NCI-H2227 treated with DMSO at 0.1 percent for 48 hours (cell line): ENCODE results near the gene TCAP.
A peak's percentile ranks its signal among the peaks of the same experiment; 100 is the strongest.
"Not testable (repeated sequence)": the region's sequence is repeated elsewhere in the genome, so short reads cannot be mapped to it uniquely, and the experiment has no call there.

Experiments
- DNase-seq: peaks from one replicate; lab custom pipeline; 2025; lab: John Stamatoyannopoulos, UW

The TCAP gene

DNA sequence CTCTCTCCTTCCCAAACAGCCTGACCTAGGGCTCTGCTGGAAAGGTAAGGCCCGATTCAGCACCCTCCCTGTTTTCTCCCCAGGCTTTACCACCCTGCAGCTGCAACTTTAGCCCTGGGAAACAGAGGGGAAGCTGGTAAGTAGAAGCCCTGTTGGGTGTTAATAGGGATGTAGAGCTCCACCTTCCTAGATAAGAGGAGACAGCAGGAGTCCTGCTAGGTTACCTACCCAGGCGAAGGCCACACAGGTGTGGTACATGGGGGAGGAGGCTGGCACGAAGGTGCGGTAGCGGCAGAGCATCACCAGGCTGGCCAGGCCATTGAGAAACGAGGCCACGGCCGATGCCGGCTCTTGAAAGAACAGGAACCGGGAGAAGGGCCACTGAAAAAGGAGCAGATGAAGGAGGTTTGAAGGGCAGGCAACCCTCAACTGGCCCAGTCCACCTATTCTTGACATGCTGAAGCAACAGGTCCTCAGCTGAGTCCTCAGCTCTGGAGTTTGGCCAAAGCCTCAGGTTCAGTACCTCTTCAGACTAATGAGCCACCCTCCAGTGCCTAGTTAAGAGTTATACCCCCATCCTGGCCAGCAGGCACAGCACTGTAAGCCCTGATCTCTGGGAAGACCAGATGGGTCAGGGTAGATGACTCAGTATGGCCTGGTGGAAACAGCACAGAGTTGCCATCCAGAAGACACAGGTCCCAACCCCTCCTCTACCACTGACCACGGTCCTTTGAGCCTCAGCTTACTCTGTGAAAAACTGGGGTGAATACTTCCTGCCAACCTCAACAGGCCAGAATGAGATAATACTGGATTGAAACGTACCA is 19.4 kb downstream of the TCAP start:
- DNase-seq = no peak

DNA sequence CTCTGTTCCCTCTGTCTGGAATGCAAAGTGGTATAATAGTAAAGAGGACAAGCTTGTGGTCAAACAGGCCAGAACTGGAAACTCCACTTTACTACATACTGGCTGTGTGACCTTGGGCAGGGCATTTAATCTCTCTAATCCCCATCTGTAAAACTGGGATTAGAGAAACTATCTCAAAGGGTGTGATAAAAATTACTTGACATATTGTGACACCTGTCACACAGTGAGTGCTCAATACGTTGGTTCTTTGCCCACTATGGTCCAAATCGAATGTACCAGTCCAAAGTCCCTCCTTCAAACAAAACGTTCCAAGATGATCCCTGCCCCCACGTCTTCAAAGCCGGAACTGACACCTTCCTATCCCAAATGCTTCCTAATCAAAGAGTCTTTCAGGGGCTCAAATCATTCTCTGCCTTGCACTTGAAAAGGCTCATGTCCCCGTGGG is 22.0 kb downstream of the TCAP start:
- no peak for DNase-seq

DNA sequence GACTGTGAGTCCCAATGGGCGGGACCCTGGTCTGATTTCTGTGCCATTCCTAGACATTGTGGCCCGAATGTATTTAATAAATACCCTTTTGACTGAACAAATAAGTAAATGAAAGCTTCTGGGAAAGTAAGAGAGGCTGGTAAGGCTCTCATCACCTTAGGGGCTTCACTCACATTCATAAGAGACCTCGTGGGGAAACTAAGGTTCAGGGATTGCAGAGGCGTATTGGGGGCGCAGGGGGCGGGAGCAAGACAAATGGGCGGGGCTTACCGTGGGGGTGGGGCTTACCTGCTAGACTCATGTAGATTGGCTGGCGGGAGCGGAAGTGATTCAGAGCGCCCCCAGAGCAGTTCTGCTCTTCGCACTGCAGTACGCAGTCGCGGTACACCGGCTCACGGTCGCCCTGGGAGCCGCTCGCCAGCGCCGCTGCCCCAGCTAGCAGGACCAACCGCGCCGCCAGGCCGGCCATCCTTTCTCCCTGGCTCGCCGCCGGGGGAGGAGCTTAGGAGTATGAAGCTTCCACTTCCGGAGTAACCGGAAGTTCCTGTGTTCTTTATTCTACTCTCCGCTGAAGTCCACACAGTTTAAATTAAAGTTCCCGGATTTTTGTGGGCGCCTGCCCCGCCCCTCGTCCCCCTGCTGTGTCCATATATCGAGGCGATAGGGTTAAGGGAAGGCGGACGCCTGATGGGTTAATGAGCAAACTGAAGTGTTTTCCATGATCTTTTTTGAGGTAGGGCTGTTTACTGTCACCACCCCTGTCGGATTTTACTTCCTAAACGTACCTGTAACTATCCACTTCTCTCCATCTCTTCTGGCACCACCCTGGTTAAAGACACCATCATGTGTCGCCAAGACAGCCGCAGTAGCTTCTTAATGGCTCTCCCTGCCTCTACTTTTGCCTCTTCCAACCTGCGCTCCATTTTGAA is 22.7 kb downstream of the TCAP start, which contains the start of gene PGAP3:
PGAP3 (minus strand) TSS at position 512 of the 929 bp plus-strand sequence; CDS start at position 469, 43 bp downstream.
- DNase-seq = peak; percentile 99

DNA sequence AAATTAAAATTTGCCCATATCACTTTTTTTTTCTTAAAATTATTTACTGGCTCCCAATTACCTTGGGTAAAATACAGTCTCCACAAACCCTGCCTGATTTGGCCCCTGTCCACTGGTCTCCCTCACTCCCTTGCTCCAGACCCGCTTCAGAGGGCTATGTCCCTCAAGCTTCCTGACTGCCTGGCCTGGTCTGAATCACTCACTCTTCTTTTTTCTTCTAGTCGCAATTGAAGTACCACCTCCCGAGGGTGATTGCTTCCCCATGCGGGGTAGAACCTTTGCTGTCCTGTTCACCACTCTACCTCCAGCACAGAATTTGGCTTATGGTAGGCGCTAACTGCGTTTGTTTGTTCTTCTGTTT is 23.3 kb downstream of the TCAP start:
- DNase-seq = no peak

DNA sequence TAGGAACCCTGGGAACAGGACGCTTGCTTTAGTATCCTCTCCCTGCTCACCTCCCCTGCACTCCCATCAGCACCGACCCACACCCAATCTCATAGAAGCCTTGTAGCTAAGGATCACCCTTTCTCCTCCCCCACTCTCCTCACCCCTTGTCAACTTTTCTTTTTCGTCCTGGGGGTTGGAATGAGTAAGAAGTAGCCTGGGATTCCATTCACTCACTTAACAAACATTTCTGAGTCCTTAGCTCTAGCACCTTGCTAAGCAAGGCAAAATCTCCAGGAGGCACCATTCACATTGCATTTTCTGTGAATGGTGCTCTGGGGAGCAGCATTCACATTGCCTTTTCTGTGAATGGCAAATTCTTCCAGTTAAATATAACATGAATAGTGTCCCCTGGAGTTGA is 23.8 kb downstream of the TCAP start:
- DNase-seq = no peak

DNA sequence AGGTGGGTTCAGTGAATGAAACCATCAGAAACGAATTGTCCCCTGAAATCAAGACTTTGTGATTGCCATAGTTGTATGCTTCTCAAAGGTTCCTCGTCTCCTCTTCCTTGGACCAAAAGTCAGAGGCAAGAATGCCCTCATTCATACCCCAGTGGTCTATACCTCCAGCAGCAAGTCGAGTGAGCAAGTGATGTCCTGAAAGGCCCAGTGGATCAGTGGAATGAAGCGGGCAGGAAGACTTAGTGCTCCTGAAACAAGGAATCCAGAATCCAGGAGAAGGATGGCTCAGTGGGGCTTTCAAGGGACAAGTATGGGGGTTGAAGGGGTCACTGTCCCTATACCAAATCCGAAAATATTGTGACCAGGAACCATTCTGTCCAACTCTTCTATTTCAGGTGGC is 29.4 kb downstream of the TCAP start:
- DNase-seq = no peak

DNA sequence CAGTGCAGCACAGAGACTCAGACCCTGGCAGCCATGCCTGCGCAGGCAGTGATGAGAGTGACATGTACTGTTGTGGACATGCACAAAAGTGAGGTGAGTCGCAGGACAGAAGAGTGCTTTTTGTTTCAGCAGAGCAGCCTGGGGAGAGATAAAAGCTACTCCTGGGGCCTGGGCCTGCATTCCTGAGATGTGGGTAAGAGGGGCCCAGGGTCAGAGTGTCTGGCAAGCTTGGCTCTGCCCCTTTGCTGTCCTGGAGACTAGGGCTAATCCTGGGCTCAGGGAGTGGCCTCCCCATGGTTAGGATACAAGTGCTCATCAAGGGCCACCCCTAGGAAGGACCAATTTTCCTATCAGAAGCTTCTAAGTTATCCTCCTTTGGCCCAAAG is 29.9 kb downstream of the TCAP start:
- no peak for DNase-seq

DNA sequence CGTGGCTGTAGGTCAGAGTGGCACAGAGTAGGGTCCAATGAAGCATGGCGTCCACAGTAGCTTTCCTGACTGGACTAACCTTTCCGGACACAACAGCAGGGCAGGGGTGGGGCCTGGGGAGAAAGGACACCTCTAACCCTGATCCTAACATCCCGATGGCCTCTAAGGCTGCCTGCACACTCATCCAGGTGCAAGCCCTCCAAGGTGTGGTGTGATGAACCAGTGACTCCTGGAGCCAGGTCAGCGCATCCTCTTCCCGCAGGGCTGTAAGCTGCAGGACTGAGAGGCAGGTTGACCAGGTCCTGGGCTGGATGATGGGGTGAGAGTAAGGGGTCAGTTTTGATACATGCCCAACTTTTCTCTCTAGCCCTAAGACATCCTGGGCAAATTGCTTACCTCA is 31.6 kb downstream of the TCAP start:
- DNase-seq = no peak

DNA sequence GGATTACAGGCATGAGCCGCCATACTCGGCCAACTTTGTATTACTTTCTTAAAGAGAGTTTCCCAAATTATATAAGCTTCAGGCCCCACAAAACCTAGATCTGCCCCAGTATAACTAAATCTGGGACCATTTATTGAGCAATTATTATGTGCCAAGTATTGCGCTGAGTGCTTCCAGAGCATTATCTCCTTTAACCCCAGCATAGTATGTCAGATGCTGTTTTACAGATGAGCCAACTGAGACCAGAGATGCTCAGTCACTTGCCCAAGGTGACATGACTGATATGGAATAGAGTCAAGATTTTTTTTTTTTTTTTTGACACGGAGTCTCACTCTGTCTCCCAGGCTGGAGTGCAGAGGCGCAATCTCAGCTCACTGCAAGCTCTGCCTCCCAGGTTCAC is 32.8 kb downstream of the TCAP start:
- DNase-seq = no peak

DNA sequence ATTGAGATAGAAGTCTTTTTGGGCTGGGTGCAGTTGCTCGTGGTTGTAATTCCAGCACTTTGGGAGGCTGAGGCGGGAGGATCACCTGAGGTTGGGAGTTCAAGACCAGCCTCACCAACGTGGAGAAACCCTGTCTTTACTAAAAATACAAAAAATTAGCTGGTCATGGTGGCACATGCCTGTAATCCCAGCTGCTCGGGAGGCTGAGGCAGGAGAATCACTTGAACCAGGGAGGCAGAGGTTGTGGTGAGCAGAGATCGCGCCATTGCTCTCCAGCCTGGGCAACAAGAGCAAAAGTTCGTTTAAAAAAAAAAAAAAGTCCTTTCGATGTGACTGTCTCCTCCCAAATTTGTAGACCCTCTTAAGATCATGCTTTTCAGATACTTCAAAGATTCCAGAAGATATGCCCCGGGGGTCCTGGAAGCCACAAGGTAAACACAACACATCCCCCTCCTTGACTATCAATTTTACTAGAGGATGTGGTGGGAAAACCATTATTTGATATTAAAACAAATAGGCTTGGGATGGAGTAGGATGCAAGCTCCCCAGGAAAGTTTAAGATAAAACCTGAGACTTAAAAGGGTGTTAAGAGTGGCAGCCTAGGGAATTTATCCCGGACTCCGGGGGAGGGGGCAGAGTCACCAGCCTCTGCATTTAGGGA is 34.1 kb downstream of the TCAP start:
- DNase-seq = not testable (repeated sequence)

DNA sequence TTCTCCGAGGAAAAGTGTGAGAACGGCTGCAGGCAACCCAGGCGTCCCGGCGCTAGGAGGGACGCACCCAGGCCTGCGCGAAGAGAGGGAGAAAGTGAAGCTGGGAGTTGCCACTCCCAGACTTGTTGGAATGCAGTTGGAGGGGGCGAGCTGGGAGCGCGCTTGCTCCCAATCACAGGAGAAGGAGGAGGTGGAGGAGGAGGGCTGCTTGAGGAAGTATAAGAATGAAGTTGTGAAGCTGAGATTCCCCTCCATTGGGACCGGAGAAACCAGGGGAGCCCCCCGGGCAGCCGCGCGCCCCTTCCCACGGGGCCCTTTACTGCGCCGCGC is 34.6 kb downstream of the TCAP start, which contains the start of gene ERBB2:
ERBB2 (plus strand) TSS at position 247 of the 330 bp plus-strand sequence. CDS start 175 bp downstream, outside the sequence.
- DNase-seq = no peak

DNA sequence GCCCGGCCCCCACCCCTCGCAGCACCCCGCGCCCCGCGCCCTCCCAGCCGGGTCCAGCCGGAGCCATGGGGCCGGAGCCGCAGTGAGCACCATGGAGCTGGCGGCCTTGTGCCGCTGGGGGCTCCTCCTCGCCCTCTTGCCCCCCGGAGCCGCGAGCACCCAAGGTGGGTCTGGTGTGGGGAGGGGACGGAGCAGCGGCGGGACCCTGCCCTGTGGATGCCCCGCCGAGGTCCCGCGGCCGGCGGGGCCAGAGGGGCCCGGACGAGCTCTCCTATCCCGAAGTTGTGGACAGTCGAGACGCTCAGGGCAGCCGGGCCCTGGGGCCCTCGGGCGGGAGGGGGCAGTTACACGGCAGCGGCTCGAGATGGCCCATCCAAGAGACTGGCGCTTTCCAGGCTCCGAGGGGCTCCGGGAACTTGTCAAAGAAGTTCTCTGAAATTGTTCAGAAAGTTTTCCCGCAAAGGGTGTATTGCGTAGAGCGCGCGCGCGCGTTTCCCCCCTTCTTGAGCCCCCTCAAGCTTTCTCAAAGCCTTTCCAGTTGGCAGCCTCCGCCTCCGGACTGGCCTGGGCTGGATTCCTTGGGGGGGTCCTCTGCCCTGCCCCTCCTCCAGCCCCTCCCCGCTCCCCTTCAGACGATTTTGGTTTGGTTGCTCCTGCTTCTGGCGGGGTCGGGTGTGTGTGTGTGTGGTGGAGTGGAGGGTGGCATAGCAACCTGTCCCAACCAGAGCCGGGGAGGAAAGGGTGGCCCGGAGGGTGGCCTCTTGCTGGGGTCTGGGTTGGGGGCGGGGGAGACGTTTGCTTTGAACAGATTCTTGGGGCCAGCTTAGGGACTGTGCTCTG is 35.2 kb downstream of the TCAP start:
- DNase-seq = no peak

DNA sequence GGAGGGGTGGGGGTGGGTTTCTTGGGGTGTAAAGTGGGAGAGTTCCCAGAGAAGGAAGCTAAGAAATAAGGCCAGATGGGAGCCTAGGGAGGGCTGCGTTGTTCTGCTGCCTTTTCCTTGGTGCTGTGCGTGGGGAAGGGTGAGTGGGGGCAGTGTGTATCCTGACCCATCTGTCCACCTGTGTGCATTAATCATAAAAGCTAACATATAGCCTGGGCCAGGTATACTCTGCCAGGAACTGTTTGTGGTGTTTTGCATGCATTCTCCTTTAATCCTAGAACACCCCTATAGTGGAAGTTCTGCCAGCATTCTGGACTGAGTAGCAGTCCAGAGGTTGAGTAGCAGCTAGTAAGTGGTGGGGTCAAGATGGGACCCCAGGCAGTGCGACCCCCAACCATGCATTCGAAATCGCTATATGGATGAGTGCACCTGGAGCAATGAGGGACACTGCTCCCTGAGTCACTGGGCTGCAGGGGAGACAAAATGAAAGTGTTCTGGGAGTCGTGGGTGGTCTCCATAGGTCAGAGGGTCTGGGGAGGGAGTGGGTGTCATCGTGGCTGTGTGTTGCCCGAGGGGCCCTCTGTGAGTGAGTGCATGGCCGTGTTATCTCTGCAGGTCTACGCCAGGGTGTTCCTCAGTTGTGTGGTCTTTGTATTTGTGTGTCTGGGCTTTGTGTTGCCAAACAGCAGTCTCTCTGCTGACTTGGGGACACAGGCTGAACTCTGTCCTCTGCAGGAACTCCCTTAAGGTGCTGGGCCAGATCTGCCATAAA is 36.0 kb downstream of the TCAP start:
- no peak for DNase-seq

DNA sequence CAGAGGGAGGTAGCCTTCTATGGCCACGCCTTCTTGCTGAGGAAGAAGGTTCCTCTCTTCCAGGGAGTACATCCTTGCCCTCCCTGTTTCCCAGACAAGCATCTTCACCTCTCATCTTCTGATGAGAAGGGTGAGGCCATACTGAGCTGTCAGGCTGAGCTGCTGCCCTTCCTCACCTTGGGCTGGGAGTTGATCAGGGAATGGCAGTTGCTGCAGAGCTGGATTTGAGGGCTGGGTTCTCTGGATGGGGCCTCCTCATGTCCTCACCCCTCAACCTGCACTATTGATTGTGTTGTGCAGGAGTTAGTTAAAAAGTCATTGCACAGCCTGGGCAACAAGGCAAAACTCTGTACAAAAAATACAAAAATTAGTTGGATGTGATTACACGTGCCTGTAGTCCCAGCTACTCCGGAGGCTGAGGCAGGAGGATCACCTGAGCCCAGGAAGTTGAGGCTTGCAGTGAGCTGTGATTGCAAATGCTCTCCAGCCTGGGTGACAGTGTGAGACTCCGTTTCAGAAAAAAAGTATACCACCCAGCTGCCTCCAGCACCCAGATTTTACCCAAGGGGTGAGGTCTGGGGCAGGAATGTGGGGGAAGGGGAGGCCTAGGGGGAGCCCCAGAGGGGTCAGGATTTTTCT is 36.8 kb downstream of the TCAP start:
- DNase-seq = no peak

DNA sequence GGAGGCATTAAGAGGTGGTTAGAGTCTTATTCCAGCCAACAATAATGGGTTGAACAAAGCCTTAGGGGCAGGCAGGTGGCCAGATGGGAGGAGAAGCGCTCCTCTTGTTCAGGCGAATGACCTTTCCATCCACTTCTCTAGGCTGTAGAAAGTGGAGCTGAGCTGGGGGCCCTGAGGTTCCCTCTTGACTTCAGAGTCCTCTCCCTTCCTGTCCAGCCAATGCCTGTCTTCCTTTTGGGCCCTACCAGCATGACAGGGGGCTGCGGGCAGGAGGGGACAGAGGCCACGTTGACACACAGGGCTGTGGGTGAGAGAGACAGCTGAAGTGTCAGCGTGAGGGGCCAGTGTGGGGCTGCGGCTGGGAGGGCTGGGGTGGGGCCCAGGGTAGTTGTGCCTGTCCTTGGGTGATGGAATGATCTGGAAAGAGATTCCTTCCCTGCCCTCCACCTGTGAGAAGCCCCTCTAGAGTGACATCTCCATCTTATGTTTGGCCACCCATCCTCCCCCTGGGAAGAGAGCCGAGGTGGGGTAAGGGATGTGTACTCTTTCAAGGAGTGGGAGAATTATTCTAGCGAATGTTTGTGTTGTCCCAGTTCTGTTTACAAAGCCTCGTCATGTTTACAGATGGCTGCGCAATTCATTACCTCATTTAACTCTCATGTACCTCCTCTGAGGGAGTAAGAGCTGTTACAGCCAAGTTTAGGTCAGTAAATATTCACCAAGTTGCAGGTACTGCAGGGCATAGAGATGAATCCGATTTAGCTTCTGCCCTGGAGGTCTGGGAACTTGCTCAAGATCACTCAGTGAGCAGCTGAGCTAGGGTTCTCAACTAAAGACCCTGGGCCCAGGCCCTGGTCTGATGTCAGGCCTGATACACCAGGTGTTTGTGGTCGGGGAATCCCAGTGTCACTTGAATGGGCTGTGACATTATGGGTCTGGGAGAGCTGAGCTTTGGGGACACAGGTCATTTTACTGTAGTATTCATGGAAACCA is 38.0 kb downstream of the TCAP start:
- DNase-seq = no peak

DNA sequence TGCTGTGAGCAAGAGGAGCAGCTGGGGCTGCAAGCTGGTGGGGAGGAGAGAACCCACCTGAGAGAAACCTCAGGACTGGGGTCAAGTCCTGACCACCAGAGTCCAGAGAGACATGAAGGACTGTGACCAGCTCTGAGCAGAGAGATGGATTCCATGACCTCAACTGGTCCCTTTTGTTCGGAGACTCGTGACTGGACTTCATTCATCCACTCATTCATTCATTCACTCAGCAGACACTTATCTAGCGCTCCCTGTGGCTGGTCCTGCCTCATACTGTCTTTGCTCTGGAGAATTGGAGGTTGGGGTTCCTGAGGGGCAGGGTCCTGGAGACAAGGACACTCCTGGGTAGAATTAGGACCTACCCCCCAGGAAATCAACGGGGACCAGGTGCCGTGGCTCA is 38.8 kb downstream of the TCAP start:
- DNase-seq = no peak

DNA sequence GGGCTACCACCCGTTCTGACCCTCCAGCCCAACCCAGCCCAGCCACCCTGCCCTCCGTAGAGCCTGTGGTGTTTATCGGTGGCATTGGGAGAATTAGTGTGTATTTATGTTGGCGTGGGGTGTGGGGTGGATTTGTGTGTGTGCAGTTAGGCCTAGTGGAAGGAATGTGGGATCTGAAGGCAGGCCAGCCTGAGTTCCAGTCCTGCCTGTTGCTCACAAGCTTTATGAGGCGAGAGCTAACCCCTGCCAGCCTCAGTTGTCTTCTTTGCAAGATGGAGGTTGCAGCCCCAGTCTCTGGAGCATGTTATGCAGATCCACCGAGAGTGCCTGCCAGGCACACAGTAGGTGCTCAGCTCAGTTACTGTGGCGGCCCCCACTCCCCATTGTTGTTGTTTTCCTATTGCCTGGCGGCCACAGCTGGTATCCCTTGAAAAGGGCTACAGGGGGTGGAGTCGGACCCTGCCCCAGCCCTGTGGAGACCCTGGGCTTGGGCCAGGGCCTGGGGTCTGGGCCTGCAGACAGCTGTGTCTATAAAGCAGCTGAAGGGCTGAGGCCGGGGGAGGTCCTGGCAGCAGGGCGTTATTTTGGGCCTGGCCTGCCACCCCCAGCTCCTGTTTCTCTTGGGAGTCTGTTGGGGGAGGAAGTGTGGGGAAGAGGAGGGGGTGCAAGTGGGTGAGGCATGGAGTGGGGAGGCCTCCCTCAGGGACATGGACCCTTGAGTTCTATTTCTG is 39.8 kb downstream of the TCAP start:
- DNase-seq = no peak

DNA sequence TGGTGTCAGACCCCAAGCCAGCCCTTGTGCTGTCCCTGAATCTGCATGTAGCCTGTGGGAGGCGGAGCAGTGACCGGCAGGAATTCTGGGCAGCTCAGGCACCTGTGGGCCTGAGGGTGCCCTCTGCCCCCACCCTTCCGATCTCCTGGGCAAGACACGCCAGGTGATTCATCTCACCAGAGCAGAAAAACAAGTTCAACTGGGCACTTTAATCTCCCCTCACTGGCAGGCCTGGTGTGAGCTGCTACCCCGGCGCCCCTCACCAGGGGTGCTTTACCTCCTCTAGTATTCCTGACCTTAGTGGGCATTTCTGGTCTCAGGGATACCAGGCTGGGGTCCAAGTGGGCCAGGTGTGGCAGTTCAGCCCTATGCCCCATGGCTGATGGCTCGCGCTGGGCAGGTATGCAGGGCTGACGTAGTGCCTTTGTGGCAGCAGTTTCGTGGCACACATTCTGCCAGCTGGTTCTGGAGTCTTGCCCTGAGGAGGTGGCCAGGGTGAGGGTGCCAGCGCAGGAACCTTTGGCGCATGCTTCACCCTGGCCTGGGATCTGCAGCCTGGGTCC is 40.7 kb downstream of the TCAP start:
- DNase-seq = no peak
